ENCODE results near the gene NR6A1. TPM values are rescaled to one million over a fixed set of nuclear protein-coding genes. Genes with fewer than 3 reads are reported as not detected.

NR6A1 gene
- total and polyA plus RNA-seq, 2 of the 8 experiments (the other 6 are each of a cell fraction or from before 2014, with no cell fraction given) = 93.2 to 237 TPM

GRCh38 chr9:124680049-124680448, 91.1 kb downstream of the NR6A1 start:
- no peak overlapping the region for H3K4ac ChIP-seq (replicated peaks; ENCODE audit: insufficient read length, low read depth, low read length)
- no peak for TF ChIP-seq KDM1A (IDR thresholded peaks at IDR 0.05; ENCODE audit: borderline replicate concordance, low read length)
- H2BK20ac ChIP-seq (ENCODE audit: low read length) = no peak overlapping the region
- no peaks in the 10 kb centered on the region; the same call in 1 of the 2 replicates for H3K79me1 ChIP-seq (ENCODE audit: low read depth, low read length)
- no peaks in the 10 kb centered on the region for H3K23me2 ChIP-seq (ENCODE audit: low read depth, low read length)
- peaks cover 0 to 4% of the 10 kb centered on the region in 2 experiments for H4K20me1 ChIP-seq (replicated peaks in 1 of 2; ENCODE audit: control insufficient read depth in 1 of 2, insufficient read depth in 2 of 2, low read length in 2 of 2)
- H3K4me2 ChIP-seq (ENCODE audit: insufficient read depth in 1 of 2, low read depth in 2 of 2, low read length in 2 of 2) = no peak overlapping the region
- no peak overlapping the region for H2BK15ac ChIP-seq (ENCODE audit: low read length)
- H4K5ac ChIP-seq (ENCODE audit: insufficient read length, low read depth, low read length) = no peak overlapping the region
- no peak overlapping the region for H2BK5ac ChIP-seq (ENCODE audit: low read depth, low read length)
- H2AK5ac ChIP-seq (ENCODE audit: low read depth, low read length) = no peak overlapping the region
- no peak overlapping the region for H4K91ac ChIP-seq (replicated peaks; ENCODE audit: insufficient read length, low read length)
- POLR2A ChIA-PET (ENCODE audit: partially characterized antibody) = interaction anchor here (0.6 to 1.1 kb wide), 2 partner anchors 10 to 66 kb away, joined by 3 read pairs; no protein-coding TSS in a partner anchor
- H3K36me3 ChIP-seq (ENCODE audit: control insufficient read depth in 2 of 4, insufficient read depth in 4 of 4, low read length in 3 of 4) = peaks cover 0 to 7% (median 0%) of the 10 kb centered on the region in 4 experiments; a peak in 4 of 8 replicates
- no peak overlapping the region for H2BK120ac ChIP-seq (replicated peaks; ENCODE audit: low read depth, low read length)
- no peak overlapping the region for H2AFZ ChIP-seq (ENCODE audit: low read length)
- H2BK12ac ChIP-seq (ENCODE audit: low read depth, low read length) = no peak overlapping the region
- no peaks in the 10 kb centered on the region for H3K4me1 ChIP-seq (replicated peaks in 1 of 4; ENCODE audit: control insufficient read depth in 3 of 4, insufficient read depth in 4 of 4, low read length in 3 of 4)
- no peak overlapping the region for H3K9ac ChIP-seq (replicated peaks in 1 of 4; ENCODE audit: extremely low read depth in 1 of 4, low read depth in 3 of 4, low read length in 3 of 4)
- no peak overlapping the region for H3K23ac ChIP-seq (ENCODE audit: insufficient read length)
- H3K14ac ChIP-seq (ENCODE audit: insufficient read length) = no peak overlapping the region
- no peak overlapping the region for H3K27ac ChIP-seq (ENCODE audit: low read depth, low read length)
- CTCF ChIA-PET (ENCODE audit: partially characterized antibody) = interaction anchor here (0.6 to 3.1 kb wide), 8 partner anchors 16 to 154 kb away, joined by 3 to 16 read pairs (median 3); no protein-coding TSS in a partner anchor
- H4K8ac ChIP-seq (ENCODE audit: extremely low read depth, insufficient read depth, low read length) = no peak overlapping the region
- H3K79me2 ChIP-seq (ENCODE audit: control insufficient read depth in 1 of 2, insufficient read depth in 2 of 2, low read length in 2 of 2) = peaks cover 0 to 53% of the 10 kb centered on the region in 2 experiments; a peak in 2 of 4 replicates
- no peak for DNase-seq (ENCODE audit: low read depth in 1 of 2, low spot score in 2 of 2)
- no peaks in the 10 kb centered on the region for H3K27me3 ChIP-seq (replicated peaks in 1 of 4; ENCODE audit: control insufficient read depth in 3 of 4, extremely low read depth in 1 of 4, insufficient read depth in 3 of 4, low read length in 3 of 4)
- H3K9me3 ChIP-seq (ENCODE audit: insufficient read depth in 2 of 2, low read depth in 1 of 2, low read length in 1 of 2) = no peaks in the 10 kb centered on the region
- no peak overlapping the region for H3K56ac ChIP-seq (replicated peaks; ENCODE audit: insufficient read length, low read depth, low read length)
- H3K4me3 ChIP-seq (ENCODE audit: extremely low read depth in 1 of 4, insufficient read depth in 2 of 4, low read depth in 3 of 4, low read length in 4 of 4) = no peak overlapping the region
- FAIRE-seq = no peak
- WGBS, 2 experiments (ENCODE audit: extremely low coverage in 1 of 2, insufficient coverage in 1 of 2, insufficient read length in 1 of 2, insufficient replicate concordance in 2 of 2, low coverage in 1 of 2, low lambda C conversion rate in 2 of 2, missing lambda C conversion rate in 1 of 2) = 79% methylated on average over 1 of the region's 1 CpG; no CpG with 5 or more reads in 1 of the 2 experiments
- H3K18ac ChIP-seq (ENCODE audit: extremely low read depth, low read length) = no peak overlapping the region

Data from H1 (cell line).